ENCODE measurements around the gene SREBF2.

The SREBF2 gene

DNA sequence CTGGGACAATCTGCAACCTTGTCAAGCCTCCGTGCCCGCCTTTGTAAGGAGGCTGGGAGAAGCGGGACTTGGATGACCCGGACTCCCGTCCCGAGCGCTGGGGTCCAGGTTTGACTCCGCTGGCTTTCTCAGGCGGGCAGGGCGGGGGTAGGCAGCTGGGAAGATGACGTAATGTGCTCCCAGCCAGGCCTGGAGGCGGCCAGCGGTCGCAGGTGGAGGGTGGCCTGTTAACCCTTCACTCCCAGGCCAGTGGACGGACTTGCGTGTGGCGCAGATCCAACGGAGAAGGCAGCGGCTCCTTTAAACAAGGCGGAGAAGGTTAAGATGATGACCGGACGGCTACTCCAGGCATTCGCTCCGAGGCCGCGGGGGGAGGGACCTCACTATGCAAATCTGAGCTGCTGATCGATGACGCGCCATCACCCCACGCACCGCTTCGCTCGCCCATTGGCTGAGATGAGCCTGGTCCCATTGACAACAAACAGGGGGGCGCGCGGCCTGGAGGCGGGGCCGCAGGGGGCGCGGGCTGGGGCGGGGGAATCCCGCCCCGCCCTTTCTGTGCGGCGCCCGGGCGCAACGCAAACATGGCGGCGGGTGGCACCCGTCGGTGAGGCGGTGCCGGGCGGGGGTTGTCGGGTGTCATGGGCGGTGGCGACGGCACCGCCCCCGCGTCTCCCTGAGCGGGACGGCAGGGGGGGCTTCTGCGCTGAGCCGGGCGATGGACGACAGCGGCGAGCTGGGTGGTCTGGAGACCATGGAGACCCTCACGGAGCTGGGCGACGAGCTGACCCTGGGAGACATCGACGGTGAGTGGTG, at the start of gene SREBF2:
SREBF2 (plus strand) TSS at position 553 of the 816 bp plus-strand sequence; CDS start at position 719, 166 bp downstream.
- peak; percentile 98 for DNase-seq

DNA sequence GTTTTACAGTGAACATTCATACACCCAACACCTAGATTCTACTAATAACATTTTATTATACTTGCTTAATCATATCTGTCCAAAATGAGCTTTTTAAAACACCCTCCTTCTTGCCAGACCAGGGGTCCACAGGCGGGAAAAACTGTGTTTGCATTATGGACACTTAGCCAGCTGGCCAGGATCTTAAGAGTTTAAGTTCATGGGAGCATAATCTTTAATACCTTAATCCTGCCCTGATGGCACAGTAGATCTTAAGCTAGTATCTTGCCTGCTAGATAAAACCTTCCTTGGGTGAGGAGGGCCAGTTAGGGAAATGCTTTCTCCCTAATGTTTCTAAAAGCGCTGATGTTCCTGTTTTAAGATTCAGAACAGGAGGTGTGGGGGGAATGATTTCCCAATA, 45.6 kb upstream of the SREBF2 start:
- no peak for DNase-seq

DNA sequence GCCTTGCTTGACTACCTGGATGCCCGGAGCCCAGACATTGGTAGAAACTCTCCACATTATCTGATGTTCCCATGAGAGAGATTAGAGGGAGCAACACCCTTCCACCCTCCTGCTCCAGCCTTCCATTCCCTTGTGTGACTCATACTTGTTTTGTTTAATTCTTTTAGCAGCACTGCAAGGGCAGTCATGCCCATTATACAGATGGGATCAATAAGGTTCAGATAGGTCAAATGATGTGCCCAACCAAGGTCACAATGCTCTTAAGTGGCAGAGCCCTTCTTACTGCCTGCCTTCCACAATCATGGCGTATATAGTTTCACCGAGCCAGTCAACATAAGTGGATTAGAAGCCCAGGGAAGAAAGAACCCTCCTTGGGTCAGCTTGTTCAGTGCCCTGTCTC, 39.0 kb upstream of the SREBF2 start:
- DNase-seq: no peak

DNA sequence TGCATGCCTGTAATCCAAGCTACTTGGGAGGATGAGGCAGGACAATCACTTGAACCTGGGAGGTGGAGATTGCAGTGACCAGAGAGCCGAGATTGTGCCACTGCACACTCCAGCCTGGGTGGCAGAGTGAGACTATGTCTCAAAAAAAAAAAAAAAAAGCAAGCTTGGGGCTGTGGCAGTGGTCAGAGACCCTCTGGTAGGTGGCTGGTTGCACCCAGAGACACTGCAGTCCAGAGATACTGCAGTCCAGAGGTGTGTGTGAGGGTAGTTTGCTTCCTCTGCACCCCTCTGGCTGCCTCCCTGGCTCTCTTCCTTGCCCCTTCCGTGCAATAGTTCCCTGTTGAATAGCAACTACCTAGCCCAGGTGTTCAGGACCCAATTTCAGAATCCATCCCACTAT, 34.2 kb upstream of the SREBF2 start:
- DNase-seq: no peak

DNA sequence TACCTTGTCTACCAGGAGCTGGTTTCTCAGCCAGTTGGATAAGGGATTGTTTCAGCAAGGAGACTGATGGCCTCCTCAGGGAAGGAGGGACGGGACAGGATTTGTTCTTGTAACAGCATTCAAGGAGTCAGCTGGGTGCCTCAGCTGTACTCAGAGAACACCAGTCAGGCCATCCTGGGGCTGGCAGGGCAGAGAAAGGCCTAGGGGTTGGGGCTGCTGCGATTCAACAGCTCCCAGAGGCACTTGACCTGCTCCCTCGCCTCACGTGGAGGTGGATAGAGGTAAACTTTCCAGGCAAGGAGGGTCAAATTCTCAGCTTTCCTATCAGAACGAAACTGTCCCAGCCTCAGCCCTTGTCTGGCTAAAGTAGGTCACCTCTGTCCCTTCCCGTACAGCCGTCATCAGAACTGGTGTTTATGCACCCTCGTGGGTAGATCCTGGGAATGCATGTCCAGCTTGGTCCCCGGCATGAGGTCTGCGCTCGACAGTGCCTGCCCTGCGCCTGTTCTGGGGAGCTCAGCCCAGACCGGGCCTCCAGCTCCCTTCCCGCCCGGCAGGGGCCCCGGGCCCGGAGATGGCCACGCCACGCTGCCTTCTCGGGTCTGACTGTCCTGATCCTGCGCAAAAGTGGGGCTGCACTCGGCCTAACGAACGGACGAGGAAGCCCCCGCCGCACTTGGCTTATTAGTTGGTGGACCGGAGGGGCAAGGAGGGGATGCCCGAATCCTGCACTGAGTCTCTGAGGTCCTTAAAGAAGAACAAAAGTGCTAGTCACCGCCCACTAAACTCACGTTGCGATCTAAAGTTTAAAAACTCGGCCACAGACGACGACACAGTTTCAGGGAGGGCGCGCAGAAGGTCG, 33.2 kb upstream of the SREBF2 start:
- DNase-seq: no peak

DNA sequence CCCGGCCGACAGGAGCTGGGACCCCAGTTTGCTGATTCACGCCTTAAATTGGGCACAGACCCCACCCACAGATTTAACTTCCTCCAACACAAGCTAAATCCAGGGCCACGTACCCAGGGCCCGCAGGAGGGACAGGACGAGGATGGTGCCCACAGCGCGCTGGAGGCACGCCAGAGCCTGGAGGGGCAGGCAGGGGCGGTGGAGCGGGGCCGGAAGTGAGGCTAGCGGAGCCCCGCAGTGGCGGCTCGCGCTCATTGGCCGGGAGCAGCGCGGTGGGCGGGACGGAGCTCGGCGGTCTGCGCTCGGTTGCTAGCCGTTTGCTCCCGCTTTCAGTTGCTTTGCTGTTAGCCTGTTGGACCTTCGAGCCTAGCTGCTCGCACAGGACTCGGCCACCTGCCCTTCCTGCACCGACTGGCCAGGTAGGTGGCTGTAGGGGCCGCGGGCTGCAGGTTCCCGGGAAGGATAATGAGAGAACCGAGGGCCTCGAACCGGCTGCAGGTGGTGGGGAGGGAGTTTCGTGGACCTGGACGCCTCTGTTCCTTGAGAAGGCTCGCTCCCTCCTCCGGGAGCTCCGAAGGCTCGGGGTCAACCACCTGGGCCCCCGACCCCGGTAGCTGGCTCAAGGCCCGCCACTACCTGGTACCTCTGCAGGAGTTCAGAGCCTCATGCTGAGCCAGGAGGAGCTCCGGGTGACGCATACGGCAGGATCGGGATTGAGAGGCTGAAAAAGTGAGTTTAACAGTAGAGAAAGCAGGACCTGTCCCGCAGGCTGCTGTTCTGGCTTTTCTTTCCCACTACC, 32.4 kb upstream of the SREBF2 start, which contains the start of gene CCDC134:
CCDC134 (plus strand) TSS at position 332 of the 799 bp plus-strand sequence. CDS start 8,212 bp downstream, outside the sequence.
- DNase-seq: peak; percentile 77

DNA sequence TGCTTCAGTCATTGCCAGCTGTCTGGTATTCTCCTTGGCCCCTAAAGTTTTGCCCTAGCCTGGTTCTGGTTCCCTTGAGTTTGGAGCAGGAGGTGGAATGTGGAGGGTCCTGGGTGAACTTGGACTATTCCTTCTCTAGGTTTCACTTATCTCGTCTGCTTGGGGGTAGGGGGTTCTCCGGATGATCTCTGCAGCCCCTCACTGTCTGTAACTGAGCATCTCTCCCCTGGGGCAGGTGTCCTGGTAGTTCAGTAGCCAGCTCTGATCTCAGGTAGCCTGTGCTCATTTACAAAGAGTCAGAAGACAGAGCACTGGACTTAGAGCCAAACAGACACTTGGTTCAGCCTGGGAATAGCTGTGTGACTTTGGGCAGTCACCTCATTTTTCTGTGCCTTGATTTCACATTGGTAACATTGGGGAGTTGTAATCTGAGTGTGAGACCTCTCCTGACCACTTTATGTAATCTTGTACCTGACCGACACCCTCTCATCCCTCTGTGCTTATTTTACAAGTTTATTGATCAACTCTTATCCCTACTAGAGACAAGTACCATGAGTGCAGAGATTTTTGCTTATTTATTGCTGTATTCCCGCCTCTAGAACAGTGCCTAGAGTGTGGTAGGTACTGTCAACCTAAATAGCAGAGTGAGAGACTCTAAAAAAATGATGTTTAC, 31.6 kb upstream of the SREBF2 start:
- no peak for DNase-seq

DNA sequence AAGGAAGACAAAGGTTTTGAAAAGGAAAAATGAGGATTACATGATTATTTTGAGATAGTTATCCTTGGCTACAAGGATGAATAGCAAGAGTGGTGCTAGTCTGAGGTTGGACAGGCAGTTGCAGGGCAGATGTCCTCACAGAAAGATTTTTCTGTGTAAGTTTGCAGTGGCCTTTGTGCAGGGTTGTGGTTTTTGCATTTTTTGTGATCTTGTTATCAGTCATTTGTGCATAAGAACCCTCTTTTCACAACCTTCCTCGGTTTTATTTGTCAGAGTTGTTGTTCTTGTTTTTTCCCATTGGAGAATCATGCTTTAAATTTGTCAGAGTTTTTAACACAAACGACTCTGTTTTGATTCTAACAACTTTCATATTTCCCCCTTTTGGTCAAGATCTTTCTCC, 31.0 kb upstream of the SREBF2 start:
- DNase-seq: no peak

DNA sequence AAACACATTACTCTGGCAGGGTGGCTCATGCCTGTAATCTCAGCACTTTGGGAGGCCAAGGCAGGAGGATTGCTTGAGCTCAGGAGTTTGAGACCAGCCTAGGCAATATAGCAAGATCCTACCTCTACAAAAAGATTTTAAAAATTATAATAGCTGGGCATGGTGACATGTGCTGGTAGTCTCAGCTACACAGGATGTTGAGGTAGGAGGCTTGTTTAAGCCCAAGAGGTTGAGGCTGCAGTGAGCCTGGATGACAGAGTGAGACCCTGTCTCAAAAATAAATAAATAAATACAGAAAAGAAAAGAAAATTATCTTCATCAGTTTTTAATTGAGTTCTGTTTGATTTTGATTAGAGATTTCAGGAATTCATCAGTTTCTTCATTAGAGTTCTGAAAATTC, 27.3 kb upstream of the SREBF2 start:
- DNase-seq: no peak

DNA sequence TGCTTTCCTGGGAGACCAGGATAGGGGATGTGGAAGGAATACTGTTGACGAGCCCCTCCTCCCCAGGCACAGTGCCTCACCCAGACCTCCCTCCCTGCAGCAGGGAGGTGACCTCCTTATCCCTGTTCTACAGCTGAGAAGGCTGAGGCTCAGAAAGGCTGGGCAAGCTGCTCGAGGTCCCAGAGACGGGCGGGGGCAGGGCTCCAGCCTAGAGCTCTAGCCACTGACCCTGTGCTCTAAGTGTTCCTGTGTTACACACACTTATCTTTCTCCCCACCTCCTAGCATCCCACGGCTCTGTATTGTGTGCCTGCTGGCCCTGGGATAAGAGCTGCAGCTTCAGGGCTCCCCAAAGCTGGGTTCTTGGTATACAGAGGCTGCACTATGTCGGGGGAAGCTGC, 24.5 kb upstream of the SREBF2 start:
- no peak for DNase-seq

DNA sequence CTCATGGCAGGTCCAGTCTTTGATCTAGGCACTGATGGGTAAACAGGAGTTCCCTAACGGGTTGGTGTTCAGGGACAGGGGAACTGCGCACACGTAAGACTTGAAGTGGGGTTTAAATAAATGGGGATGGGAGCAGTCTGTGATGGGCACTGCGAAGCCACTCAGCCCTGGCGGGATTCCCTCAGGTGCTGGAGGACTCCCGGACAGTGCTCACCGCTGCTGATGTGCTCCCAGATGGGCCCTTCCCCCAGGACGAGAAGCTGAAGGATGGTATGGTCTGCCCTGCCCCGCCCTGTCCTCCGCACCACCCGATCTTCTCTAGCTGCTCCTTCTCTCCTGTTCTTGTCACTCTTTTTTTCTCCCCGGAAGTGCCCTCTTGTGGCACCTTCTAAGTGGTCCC, 22.9 kb upstream of the SREBF2 start:
- DNase-seq: no peak

DNA sequence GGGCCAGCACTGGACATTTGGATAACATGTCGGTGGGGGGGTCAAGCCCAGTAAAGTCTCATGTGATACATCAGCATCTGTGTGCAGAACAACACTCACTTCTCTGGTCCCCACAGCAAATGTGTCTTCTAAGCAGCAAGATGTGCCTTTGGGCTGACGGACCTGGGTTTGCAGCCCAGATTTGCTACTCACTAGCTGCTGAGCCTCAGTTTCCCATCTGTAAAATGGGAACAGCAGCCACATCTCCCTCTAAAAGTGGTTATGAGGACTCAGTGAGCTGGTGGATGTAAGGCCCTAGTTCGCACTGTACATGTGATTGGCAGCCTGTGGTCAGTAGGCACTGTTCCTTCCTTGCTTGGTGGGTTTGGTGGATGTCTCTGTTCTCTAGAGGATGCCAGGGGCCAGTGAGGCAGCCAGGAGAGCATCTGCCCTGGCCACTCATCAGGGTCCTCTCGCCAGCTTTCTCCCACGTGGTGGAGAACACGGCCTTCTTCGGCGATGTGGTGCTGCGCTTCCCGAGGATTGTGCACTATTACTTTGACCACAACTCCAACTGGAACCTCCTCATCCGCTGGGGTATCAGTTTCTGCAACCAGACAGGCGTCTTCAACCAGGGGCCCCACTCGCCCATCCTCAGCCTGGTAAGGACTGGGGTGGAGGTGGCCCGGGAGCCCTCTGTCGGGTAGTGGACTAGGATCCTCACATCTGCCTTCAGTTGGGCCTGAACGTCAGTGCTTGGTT, 19.9 kb upstream of the SREBF2 start:
- no peak for DNase-seq

DNA sequence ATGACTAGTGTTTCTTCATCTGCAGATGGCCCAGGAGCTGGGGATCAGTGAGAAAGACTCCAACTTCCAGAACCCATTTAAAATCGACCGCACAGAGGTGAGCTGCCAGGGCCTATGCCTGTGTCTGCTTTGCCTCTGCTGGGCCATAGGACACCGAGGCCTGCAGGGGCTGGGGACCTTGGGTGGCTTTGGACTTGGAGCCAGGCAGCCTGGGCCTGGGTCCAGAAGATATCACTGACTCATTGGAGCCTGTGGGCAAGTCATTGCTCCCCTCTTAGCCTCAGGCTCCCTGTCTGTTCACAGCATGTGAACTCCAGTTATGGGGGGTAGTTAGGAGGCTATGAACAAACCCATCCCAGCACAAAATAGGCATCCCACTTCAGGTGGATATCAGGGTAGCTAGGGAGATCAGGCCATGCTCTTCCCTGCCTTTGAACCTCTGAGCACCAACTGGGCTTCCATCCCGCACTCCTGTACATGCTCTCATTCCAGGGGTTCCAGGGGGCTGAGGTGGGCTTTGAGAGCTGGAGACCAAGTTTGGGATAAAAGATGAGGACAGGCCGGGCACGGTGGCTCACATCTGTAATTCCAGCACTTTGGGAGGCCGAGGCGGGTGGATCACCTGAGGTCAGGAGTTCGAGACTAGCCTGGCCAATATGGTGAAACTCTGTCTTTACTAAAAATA, 19.0 kb upstream of the SREBF2 start:
- DNase-seq: no peak

DNA sequence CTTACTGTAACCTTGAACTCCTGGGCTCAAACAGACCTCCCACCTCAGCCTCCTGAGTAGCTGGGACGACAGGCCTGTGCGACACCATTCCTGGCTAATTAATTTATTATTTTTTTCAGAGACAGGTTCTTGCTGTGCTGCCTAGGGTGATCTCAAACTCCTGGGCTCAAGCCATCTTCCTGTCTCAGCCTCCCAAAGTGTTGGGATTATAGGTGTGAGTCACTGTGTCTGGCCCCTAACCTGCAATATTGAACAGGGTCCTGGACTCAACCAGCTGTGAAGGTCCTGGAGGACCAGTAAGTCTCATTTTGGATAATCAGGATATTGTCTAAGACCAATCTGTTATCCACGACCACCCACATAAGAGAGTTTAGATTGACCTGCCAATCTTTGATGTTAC, 17.2 kb upstream of the SREBF2 start:
- no peak for DNase-seq

DNA sequence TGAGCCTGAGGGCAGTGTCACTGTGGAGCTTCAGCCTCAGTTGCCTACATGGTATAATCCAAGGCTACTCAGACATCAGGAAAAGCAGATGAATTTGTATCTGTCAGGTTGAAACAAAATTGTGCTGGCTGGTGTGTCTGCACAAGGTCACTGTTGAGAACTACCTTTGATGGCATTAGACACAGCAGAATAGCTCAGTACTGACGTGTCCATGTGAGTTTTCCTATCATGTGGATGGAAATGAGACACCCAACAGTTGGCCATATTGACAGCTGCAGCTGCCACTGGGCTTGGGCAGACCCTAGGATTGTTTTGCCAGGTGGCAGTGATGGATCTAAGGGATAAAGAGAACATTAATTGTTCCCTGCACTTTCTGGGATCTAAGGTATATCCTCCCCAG, 16.7 kb upstream of the SREBF2 start:
- no peak for DNase-seq

DNA sequence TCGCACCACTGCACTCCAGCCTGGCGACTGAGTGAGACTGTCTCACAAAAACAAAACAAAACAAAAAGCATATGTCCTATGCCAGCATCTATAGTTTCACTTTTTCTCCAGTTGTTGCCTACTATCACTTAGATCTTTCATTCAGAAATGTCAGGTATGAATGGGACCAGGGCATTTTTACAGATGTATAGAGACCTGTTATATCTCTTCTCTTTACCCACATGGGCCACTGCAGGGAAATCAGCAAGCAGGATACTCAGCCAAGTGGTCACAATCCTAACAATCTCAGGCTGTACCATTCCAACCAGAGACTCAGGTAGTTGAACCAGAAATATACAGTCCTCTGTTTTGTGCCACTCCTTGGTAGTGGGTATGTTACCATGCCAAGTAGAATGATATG, 16.0 kb upstream of the SREBF2 start:
- no peak for DNase-seq

DNA sequence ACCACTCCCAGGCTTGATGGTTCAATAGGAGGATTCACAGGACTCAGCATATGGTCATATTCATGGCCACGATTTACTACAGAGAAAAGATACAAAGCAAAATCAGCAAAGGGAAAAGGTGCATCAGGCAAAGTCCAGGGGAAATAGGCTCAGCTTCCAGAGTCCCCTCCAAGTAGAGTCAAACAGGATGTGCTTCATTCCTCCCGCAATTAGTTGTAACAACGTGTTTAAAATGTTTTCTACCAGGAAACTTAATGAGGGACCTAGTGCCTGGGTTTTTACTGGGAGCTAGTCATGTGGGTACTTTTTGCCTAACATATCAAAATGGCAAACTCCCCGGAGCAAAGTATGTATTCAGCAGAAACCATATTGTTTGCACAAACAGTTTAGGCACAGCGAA, 14.9 kb upstream of the SREBF2 start:
- DNase-seq: no peak

DNA sequence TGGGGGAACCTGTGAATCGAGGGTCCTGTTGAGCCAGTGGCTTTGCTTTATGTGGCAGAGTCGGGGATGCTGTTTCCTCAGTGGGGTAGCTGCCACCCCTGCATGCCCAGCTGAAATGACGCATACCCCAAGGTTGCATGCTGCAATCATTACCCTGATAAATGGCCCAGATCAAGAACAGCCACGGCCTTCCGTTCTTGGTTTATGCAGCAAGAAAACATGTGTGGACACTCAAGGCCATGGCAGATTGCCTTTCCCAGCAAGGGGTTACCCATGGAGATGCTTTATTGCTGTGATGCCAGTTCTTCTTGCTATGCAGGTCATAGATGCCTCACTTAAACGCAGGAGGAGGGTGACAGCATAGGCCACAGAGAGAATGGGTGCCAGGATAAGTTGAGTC, 14.3 kb upstream of the SREBF2 start:
- no peak for DNase-seq

DNA sequence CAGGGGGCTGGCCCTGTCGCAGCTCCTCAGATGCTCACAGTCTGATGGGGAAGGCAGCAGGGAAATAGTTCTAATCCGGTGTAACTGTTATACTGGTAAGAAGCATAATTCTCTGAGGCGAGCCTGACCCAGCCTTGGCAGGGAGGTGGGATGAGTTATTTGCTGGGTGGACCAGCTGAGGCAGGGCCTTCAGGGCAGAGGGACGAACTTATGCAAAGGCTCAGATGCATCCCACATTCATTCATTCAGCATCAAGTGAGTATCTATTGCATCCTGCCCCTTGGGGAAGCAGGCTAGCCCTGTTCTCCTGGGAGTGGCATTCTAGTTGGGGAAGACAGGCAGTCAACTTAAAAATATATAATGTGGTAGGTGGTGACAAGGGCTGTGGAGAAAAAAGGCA, 13.6 kb upstream of the SREBF2 start:
- DNase-seq: no peak

DNA sequence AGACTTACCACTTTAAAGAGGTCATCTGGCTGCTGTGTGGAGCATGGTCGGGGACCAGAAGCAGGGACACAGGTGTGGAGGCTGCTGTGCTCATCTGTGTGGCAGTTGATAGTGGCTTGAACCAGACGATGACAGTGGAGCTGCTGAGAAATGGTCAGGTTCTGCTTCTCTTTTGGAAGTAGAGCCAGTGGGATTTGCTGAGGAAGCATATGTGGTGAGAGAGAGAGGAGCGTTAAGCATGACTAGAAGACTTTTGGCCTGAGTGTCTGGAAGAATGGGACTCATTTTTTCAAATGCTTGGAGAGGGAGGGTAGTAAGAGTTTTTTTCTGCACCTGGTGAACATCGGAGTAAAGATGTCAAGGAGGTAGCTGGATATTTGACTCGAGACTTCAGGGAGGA, 12.5 kb upstream of the SREBF2 start:
- no peak for DNase-seq
